Upper lobe of right lung (tissue), 1 donor: ENCODE measurements around the gene HIGD1A. TPM values are rescaled to one million over a fixed set of nuclear protein-coding genes. Genes with fewer than 3 reads are reported as not detected.

Experiments used
- ATAC-seq: fragments of 200-7000 bp; cut with Tn5 transposase; one replicate; pipeline ENCODE4 v1.9.1; 2020; ENCODE audit warnings: mild to moderate bottlenecking, moderate library complexity
- DNase-seq: peaks from one replicate; pipeline ENCODE4 v3.0.0-alpha.2; 2020
- H3K27ac ChIP-seq: fragments of 200-600 bp; one replicate; pipeline ENCODE4 v1.8.0; 2022
- H3K27me3 ChIP-seq: fragments of 200-600 bp; one replicate; pipeline ENCODE4 v1.8.0; 2022; ENCODE audit warnings: mild to moderate bottlenecking
- H3K36me3 ChIP-seq: fragments of 200-600 bp; one replicate; pipeline ENCODE4 v1.8.0; 2022
- H3K4me1 ChIP-seq: fragments of 200-600 bp; one replicate; pipeline ENCODE4 v1.8.0; 2022
- H3K4me3 ChIP-seq: fragments of 200-600 bp; one replicate; pipeline ENCODE4 v1.8.0; 2022; ENCODE audit warnings: mild to moderate bottlenecking
- H3K9me3 ChIP-seq: fragments of 200-600 bp; one replicate; pipeline ENCODE4 v1.8.0; 2022
- intact Hi-C: fragments of 100-400 bp; cut with DNase I; formaldehyde crosslinking; loops from one replicate; pipeline ENCODE4 v1.11.0; 2022
- total RNA-seq: library from RNA; stranded (reverse); fragmentation: NEBNext Ultra II Directional; extraction: Animal tissue kit (Norgen Biotek cat#: 25700); gene quantifications from one replicate; pipeline ENCODE4 v1.2.1, GENCODE V29; 2021
- TF ChIP-seq, protein P1 (sequence below): fragments of 200-600 bp; IDR thresholded peaks from one replicate; pipeline ENCODE4 v1.8.0; 2022; ENCODE audit warnings: antibody characterized with exemption
- donor health status: DM: no; HTN: yes; CAD: no; lungs with severe emphysema.

HIGD1A gene
- total RNA-seq, 1 donor from 2014 or later = 79.7 TPM

DNA sequence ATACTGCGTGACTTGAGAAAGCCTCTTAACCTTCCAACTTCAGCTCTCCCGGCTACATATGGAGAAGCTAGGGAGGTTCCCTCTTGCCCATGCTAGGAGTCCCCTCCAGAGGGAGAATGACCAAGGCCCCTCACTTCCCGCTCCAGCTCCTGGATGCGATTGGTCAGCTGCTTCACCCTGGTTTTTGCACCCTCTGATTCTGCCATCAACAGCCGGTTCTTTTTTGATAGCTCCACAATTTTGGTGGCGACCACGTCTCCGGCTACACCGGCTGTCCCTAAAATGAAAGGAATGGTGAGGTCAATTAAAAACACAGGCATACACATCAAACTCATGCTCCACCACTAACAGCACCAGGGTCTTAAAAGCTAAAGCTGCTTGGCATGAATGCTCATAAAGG, 51.8 kb downstream of the HIGD1A start:
- H3K36me3 ChIP-seq = no peaks in the 10 kb centered on the region
- no peak overlapping the region for H3K4me3 ChIP-seq
- no peaks in the 10 kb centered on the region for H3K4me1 ChIP-seq
- DNase-seq (no peak), ATAC-seq (no peak)
- TF ChIP-seq, protein P1, sequence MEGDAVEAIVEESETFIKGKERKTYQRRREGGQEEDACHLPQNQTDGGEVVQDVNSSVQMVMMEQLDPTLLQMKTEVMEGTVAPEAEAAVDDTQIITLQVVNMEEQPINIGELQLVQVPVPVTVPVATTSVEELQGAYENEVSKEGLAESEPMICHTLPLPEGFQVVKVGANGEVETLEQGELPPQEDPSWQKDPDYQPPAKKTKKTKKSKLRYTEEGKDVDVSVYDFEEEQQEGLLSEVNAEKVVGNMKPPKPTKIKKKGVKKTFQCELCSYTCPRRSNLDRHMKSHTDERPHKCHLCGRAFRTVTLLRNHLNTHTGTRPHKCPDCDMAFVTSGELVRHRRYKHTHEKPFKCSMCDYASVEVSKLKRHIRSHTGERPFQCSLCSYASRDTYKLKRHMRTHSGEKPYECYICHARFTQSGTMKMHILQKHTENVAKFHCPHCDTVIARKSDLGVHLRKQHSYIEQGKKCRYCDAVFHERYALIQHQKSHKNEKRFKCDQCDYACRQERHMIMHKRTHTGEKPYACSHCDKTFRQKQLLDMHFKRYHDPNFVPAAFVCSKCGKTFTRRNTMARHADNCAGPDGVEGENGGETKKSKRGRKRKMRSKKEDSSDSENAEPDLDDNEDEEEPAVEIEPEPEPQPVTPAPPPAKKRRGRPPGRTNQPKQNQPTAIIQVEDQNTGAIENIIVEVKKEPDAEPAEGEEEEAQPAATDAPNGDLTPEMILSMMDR = no peak
- no peaks in the 10 kb centered on the region for H3K27me3 ChIP-seq
- intact Hi-C loops = no loop called here
- no peak overlapping the region for H3K27ac ChIP-seq
- no peaks in the 10 kb centered on the region for H3K9me3 ChIP-seq

- H3K27me3 ChIP-seq = no peaks in the 10 kb centered on the region
- intact Hi-C loops = no loop called here
- TF ChIP-seq, protein P1 = no peak
- H3K9me3 ChIP-seq = no peaks in the 10 kb centered on the region
- no peaks in the 10 kb centered on the region for H3K36me3 ChIP-seq
- H3K4me3 ChIP-seq = no peak overlapping the region
- no peak overlapping the region for H3K27ac ChIP-seq
- peaks cover 3% of the 10 kb centered on the region for H3K4me1 ChIP-seq
- peak; percentile 3 for ATAC-seq
- DNase-seq = no peak
Observed at GRCh38 chr3:42751609-42752008, 52.7 kb downstream of the HIGD1A start.

DNA sequence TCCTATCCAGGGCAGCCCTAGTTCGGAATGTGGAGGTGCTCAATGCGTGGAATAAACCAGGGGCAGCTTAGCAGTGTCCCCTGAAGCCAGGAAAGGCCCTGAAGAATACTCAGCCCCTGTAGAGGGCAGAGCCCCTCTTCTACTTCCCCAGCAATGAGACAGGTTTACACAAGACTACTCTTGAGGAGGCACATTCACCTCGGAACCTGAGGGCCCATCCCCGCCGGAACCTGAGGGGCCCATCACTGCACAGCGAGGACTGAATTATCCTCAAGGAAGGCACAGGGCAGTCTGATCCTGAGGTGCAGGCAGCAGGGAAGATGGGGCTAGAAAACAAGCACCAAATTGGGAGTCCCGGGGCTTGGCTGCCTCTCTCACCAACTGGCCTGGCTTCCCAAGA, 53.5 kb downstream of the HIGD1A start:
- Histone ChIP-seq H3K36me3 (no peaks in the 10 kb centered on the region), H3K27ac (no peak overlapping the region), H3K9me3 (no peaks in the 10 kb centered on the region), H3K27me3 (no peaks in the 10 kb centered on the region), H3K4me1 (peaks cover 11% of the 10 kb centered on the region), H3K4me3 (no peak overlapping the region)
- TF ChIP-seq, protein P1 = no peak
- intact Hi-C loops = no loop called here
- DNase-seq (no peak), ATAC-seq (no peak)

DNA sequence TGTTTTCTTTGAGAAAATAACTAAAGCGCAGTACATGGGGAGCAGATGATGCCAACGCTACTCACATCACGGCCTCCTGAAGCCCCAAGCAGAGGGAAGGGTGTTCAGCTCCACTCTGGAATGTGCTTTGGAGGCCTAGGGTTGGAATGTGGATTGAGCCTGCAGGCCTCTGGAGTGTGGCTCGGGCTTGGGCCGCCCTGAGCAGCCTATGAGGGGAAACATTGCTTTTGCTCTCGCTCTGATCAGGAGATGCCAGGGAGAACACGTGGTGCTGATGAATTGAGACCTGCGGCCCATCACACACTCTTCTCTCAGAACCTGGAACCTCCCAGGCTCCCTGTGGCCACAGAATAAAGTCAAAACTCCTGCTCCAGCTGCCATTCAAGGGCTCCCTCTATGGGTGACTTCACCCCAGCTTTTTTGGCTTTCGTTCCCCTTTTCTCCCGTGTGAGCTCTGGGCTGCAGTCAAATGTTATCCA, 54.5 kb downstream of the HIGD1A start:
- TF ChIP-seq, protein P1 = peak; percentile 45
- intact Hi-C loops = no loop called here
- no peak overlapping the region for H3K27ac ChIP-seq
- no peaks in the 10 kb centered on the region for H3K27me3 ChIP-seq
- H3K36me3 ChIP-seq = no peaks in the 10 kb centered on the region
- no peak overlapping the region for H3K4me3 ChIP-seq
- peaks cover 14% of the 10 kb centered on the region for H3K4me1 ChIP-seq
- DNase-seq (no peak), ATAC-seq (peak; percentile 50)
- H3K9me3 ChIP-seq = no peaks in the 10 kb centered on the region

DNA sequence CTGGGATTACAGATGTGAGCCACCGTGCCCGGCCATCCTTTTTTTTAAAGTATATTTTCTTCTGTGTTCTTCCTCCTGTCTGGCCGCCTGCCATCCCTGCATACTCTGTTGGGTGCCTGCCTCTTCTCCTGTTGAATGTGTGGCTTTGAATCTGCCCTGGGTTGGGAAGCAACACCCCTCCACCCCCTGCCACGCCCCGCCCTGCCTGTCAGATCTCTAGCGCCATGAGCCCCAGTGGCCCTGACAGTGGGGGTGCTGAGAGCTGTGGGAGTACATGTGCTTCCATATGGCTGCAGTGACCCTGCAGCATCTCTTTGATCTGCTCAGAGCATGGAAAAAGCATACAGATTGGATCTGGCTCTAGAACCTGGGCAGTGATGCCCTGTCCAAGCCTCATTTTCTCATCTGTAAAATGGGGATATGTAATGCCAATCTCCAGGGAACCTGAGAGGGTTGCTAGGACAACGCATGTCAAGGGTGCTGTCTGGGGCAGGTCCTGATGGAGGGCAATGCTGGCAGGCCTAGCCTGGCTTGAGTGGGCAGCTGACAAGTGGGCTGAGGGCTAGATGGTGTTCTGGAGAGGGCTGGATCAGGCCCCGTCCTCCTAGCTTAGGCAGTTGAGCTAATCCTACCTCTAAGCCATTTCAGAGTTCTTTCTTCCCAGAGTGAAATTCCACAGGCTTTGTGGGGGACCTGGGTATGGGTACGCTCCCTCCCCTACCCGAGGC, 55.1 kb downstream of the HIGD1A start:
- Histone ChIP-seq H3K4me3 (no peak overlapping the region), H3K36me3 (no peaks in the 10 kb centered on the region), H3K4me1 (peaks cover 14% of the 10 kb centered on the region), H3K9me3 (no peaks in the 10 kb centered on the region), H3K27ac (no peak overlapping the region), H3K27me3 (no peaks in the 10 kb centered on the region)
- TF ChIP-seq, protein P1 = no peak
- intact Hi-C loops = no loop called here
- ATAC-seq (no peak), DNase-seq (no peak)
